NCI-H748 (cell line): ENCODE measurements around the gene MIEF1.
A peak's percentile ranks its signal among the peaks of the same experiment; 100 is the strongest.

Experiments used
- DNase-seq: peaks from one replicate; lab custom pipeline; 2025; ENCODE audit not compliant: unreplicated experiment; lab: John Stamatoyannopoulos, UW

The MIEF1 gene

GRCh38 chr22:39502109-39502788 is at the start of gene MIEF1:
MIEF1 (plus strand) TSS chr22:39502290; CDS start chr22:39511295, 9,005 bp downstream.
- DNase-seq, result peak; percentile 93

- DNase-seq, result no peak
Measured at GRCh38 chr22:39452740-39453040, 49.4 kb upstream of the MIEF1 start.

- DNase-seq, result no peak
Measured at GRCh38 chr22:39453765-39454378, 48.2 kb upstream of the MIEF1 start.

- DNase-seq, result no peak
Measured at GRCh38 chr22:39454385-39454871, 47.7 kb upstream of the MIEF1 start.

GRCh38 chr22:39456522-39457197 is 45.4 kb upstream of the MIEF1 start, which contains the start of gene MGAT3:
MGAT3 (plus strand) TSS chr22:39457012; CDS start chr22:39487348, 30,336 bp downstream.
- DNase-seq, result peak; percentile 15

GRCh38 chr22:39457198-39457555 is 44.9 kb upstream of the MIEF1 start:
- peak; percentile 16 for DNase-seq

- peak; percentile 16 for DNase-seq
Measured at GRCh38 chr22:39457556-39458443, 44.3 kb upstream of the MIEF1 start.

GRCh38 chr22:39458444-39459083 is 43.5 kb upstream of the MIEF1 start:
- no peak for DNase-seq

- no peak for DNase-seq
Measured at GRCh38 chr22:39459681-39460080, 42.4 kb upstream of the MIEF1 start.

GRCh38 chr22:39462443-39463221 is 39.5 kb upstream of the MIEF1 start:
- DNase-seq, result no peak

GRCh38 chr22:39463277-39463676 is 38.8 kb upstream of the MIEF1 start:
- DNase-seq, result no peak

GRCh38 chr22:39463931-39464390 is 38.1 kb upstream of the MIEF1 start:
- DNase-seq, result no peak

- no peak for DNase-seq
Measured at GRCh38 chr22:39466228-39467006, 35.7 kb upstream of the MIEF1 start.

- DNase-seq, result no peak
Measured at GRCh38 chr22:39467390-39467895, 34.6 kb upstream of the MIEF1 start.

- no peak for DNase-seq
Measured at GRCh38 chr22:39468487-39469325, 33.4 kb upstream of the MIEF1 start.

- no peak for DNase-seq
Measured at GRCh38 chr22:39469326-39469680, 32.8 kb upstream of the MIEF1 start.

GRCh38 chr22:39469681-39470450 is 32.2 kb upstream of the MIEF1 start:
- DNase-seq, result no peak
